Naive B cell (primary cell): ENCODE data around the gene ACTR1A. TPM values are rescaled to one million over a fixed set of nuclear protein-coding genes. Genes with fewer than 3 reads are reported as not detected.
A peak's percentile ranks its signal among the peaks of the same experiment; 100 is the strongest.
"Not testable (repeated sequence)": the region's sequence is repeated elsewhere in the genome, so short reads cannot be mapped to it uniquely, and the experiment has no call there.

Experiments
- ATAC-seq, 2 donors: fragments of 150-1000 bp; cut with Tn5 transposase; 2 replicates each; pipeline ENCODE4 v1.10.0; 2021; ENCODE audit warnings: low read depth in 2 of 2, mild to moderate bottlenecking in 2 of 2, moderate library complexity in 2 of 2
- DNase-seq: peaks from one replicate; pipeline ENCODE4 v3.0.0; 2022
- H3K27ac Mint-ChIP-seq, 6 donors: one replicate each; pipeline ENCODE4 v1.8.0; 2020 to 2022; ENCODE audit warnings: mild to moderate bottlenecking in 6 of 6, mixed read lengths in 6 of 6, moderate library complexity in 5 of 6, inconsistent platforms in 2 of 6
- H3K27me3 Mint-ChIP-seq, 3 donors: one replicate each; pipeline ENCODE4 v1.8.0; 2021 to 2022; ENCODE audit warnings: mixed read lengths in 3 of 3, mild to moderate bottlenecking in 1 of 3
- H3K36me3 Mint-ChIP-seq, 2 donors: one replicate each; pipeline ENCODE4 v1.8.0; 2020 to 2022; ENCODE audit warnings: mixed read lengths in 2 of 2, inconsistent platforms in 1 of 2, mild to moderate bottlenecking in 1 of 2
- H3K4me1 Mint-ChIP-seq, 3 donors: one replicate each; pipeline ENCODE4 v1.8.0; 2020 to 2022; ENCODE audit warnings: mixed read lengths in 3 of 3, inconsistent platforms in 1 of 3, mild to moderate bottlenecking in 1 of 3, moderate library complexity in 1 of 3
- H3K4me3 Mint-ChIP-seq, 8 donors: one replicate each; pipeline ENCODE4 v1.8.0; 2020 to 2022; ENCODE audit warnings: mild to moderate bottlenecking in 8 of 8, mixed read lengths in 8 of 8, moderate library complexity in 8 of 8, inconsistent platforms in 2 of 8
- H3K9me3 Mint-ChIP-seq, 7 donors: one replicate each; pipeline ENCODE4 v1.8.0; 2020 to 2022; ENCODE audit warnings: mixed read lengths in 7 of 7, mild to moderate bottlenecking in 5 of 7, inconsistent platforms in 2 of 7, moderate library complexity in 1 of 7
- polyA plus RNA-seq, 6 donors: library from polyadenylated mRNA; unstranded; fragments of 300-500 nt; fragmentation: Illumina TruSeq; gene quantifications; one replicate each; pipeline ENCODE4 v1.2.3, GENCODE V29; 2021; ENCODE audit warnings: low read depth in 6 of 6

The ACTR1A gene
- polyA plus RNA-seq, 6 donors from 2014 or later, result 41.8 to 66.6 (median 45.1) TPM

GRCh38 chr10:102467318-102467717 lies 35.2 kb downstream of the ACTR1A start:
- Mint-ChIP-seq H3K4me3 (no peak overlapping the region), H3K27ac (no peak overlapping the region), H3K36me3 (no peaks in the 10 kb centered on the region), H3K27me3 (peaks cover 0 to 10% (median 0%) of the 10 kb centered on the region in 3 donors), H3K9me3 (no peaks in the 10 kb centered on the region), H3K4me1 (peaks cover 6 to 16% (median 9%) of the 10 kb centered on the region in 3 donors)
- ATAC-seq (no peak), DNase-seq (no peak)

DNA sequence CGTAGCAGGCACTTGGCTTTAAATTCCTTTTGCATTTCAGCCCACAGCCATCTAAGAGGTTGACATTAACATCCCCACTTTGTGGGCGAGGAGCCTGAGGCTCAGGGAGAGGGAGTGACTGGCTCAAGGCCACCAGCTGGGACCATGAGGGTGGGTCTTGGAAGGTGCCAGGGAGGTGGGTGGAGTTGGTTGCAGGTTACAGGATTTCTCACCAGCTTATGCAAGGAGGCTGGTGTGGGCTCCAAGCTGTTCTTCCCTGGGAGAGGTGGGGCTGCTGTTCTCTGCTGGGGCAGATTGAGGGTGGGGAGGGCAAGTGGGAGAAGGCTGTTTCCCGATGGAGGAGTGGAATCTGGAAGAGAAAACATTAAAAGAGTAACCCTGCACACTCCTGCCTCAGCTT lies 37.0 kb downstream of the ACTR1A start:
- H3K27ac Mint-ChIP-seq, result no peak overlapping the region
- H3K27me3 Mint-ChIP-seq, result peaks cover 0 to 10% (median 0%) of the 10 kb centered on the region in 3 donors
- H3K9me3 Mint-ChIP-seq, result no peaks in the 10 kb centered on the region
- H3K4me3 Mint-ChIP-seq, result no peak overlapping the region
- ATAC-seq (no peak), DNase-seq (no peak)
- H3K36me3 Mint-ChIP-seq, result no peaks in the 10 kb centered on the region
- peaks cover 19 to 34% (median 27%) of the 10 kb centered on the region in 3 donors for H3K4me1 Mint-ChIP-seq

GRCh38 chr10:102463983-102464382 lies 38.5 kb downstream of the ACTR1A start:
- H3K9me3 Mint-ChIP-seq, result no peaks in the 10 kb centered on the region
- H3K4me1 Mint-ChIP-seq, result peaks cover 23 to 34% (median 28%) of the 10 kb centered on the region in 3 donors
- H3K36me3 Mint-ChIP-seq, result no peaks in the 10 kb centered on the region
- H3K27me3 Mint-ChIP-seq, result peaks cover 0 to 10% (median 0%) of the 10 kb centered on the region in 3 donors
- DNase-seq, result no peak
- no peak for ATAC-seq
- no peak overlapping the region for H3K27ac Mint-ChIP-seq
- peak overlapping the region in 1 of 8 donors; percentile 21 for H3K4me3 Mint-ChIP-seq

GRCh38 chr10:102462512-102463054 lies 39.9 kb downstream of the ACTR1A start:
- no peak for DNase-seq
- ATAC-seq, result no peak
- peak overlapping the region; percentile 6 to 95 (median 83) for H3K4me3 Mint-ChIP-seq
- H3K27me3 Mint-ChIP-seq, result peaks cover 0 to 10% (median 0%) of the 10 kb centered on the region in 3 donors
- peaks cover 28 to 36% (median 28%) of the 10 kb centered on the region in 3 donors for H3K4me1 Mint-ChIP-seq
- H3K27ac Mint-ChIP-seq, result no peak overlapping the region
- no peaks in the 10 kb centered on the region for H3K36me3 Mint-ChIP-seq
- peaks cover 0 to 1% (median 0%) of the 10 kb centered on the region in 7 donors for H3K9me3 Mint-ChIP-seq

- Mint-ChIP-seq H3K27me3 (peaks cover 0 to 10% (median 0%) of the 10 kb centered on the region in 3 donors), H3K4me1 (peaks cover 28 to 39% (median 31%) of the 10 kb centered on the region in 3 donors), H3K27ac (peak overlapping the region; percentile 76 to 98 (median 92)), H3K36me3 (no peaks in the 10 kb centered on the region), H3K4me3 (peak overlapping the region; percentile 87 to 95 (median 94)), H3K9me3 (peaks cover 0 to 1% (median 0%) of the 10 kb centered on the region in 7 donors)
- ATAC-seq, result peak; percentile 98 to 99
- DNase-seq, result peak; percentile 89
Observed at GRCh38 chr10:102461187-102462054, 41.1 kb downstream of the ACTR1A start.

- H3K36me3 Mint-ChIP-seq, result no peaks in the 10 kb centered on the region
- ATAC-seq, result peak; percentile 2 to 3
- DNase-seq, result no peak
- H3K27ac Mint-ChIP-seq, result peak overlapping the region in 2 of 6 donors; percentile 89 to 95
- H3K27me3 Mint-ChIP-seq, result peaks cover 0 to 10% (median 0%) of the 10 kb centered on the region in 3 donors
- peak overlapping the region; percentile 87 to 95 (median 94) for H3K4me3 Mint-ChIP-seq
- H3K4me1 Mint-ChIP-seq, result peaks cover 28 to 39% (median 31%) of the 10 kb centered on the region in 3 donors
- H3K9me3 Mint-ChIP-seq, result peaks cover 0 to 1% (median 0%) of the 10 kb centered on the region in 7 donors
Observed at GRCh38 chr10:102460836-102461186, 41.7 kb downstream of the ACTR1A start.

GRCh38 chr10:102458656-102459055 lies 43.9 kb downstream of the ACTR1A start:
- peak overlapping the region in 1 of 8 donors; percentile 33 for H3K4me3 Mint-ChIP-seq
- ATAC-seq (no peak), DNase-seq (no peak)
- peaks cover 27 to 36% (median 31%) of the 10 kb centered on the region in 3 donors for H3K4me1 Mint-ChIP-seq
- peaks cover 0 to 1% (median 0%) of the 10 kb centered on the region in 7 donors for H3K9me3 Mint-ChIP-seq
- H3K27ac Mint-ChIP-seq, result peak overlapping the region in 1 of 6 donors; percentile 22
- H3K36me3 Mint-ChIP-seq, result no peaks in the 10 kb centered on the region
- peaks cover 0 to 6% (median 0%) of the 10 kb centered on the region in 3 donors for H3K27me3 Mint-ChIP-seq

DNA sequence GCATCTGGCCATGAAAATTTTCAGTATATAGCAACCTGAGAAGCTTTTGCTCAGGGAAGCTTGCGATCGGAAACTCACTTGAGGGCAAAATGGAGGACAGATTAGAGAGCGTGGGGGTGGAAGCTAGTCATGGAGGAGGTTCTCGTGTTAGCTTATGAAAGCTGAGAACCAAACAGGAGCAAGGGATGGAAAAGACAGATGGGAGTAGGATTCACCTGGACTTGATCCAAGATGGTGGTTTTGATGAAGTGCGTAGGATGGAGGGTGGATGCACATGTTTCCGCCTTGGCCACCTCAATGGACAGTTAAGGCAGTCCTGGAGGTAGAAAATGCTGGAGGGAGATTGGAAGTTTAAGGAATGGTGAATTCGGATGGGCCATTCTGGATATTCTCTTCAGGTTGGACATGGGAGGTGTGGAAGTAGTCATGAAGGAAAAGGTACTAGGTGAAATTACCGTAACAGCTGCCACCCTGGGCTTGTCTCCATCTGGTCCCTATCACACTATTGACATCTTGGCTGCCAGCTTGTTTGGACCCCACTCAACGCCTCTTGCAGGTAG lies 44.8 kb downstream of the ACTR1A start:
- no peak for DNase-seq
- Mint-ChIP-seq H3K4me3 (peak overlapping the region in 1 of 8 donors; percentile 73), H3K36me3 (no peaks in the 10 kb centered on the region), H3K4me1 (peaks cover 27 to 34% (median 31%) of the 10 kb centered on the region in 3 donors), H3K27ac (peak overlapping the region in 3 of 6 donors; percentile 41 to 74 (median 42)), H3K27me3 (no peaks in the 10 kb centered on the region), H3K9me3 (peaks cover 0 to 1% (median 0%) of the 10 kb centered on the region in 7 donors)
- no peak for ATAC-seq

GRCh38 chr10:102455893-102456471 lies 46.5 kb downstream of the ACTR1A start:
- DNase-seq, result no peak
- Mint-ChIP-seq H3K4me3 (no peak overlapping the region), H3K27ac (peak overlapping the region in 2 of 6 donors; percentile 58 to 84), H3K27me3 (no peaks in the 10 kb centered on the region), H3K4me1 (peaks cover 22 to 29% (median 24%) of the 10 kb centered on the region in 3 donors), H3K36me3 (no peaks in the 10 kb centered on the region), H3K9me3 (peaks cover 0 to 1% (median 0%) of the 10 kb centered on the region in 7 donors)
- ATAC-seq, result no peak

GRCh38 chr10:102454662-102455487 lies 47.6 kb downstream of the ACTR1A start:
- peaks cover 17 to 25% (median 20%) of the 10 kb centered on the region in 3 donors for H3K4me1 Mint-ChIP-seq
- H3K27ac Mint-ChIP-seq, result peak overlapping the region in 2 of 6 donors; percentile 59 to 70
- H3K4me3 Mint-ChIP-seq, result peak overlapping the region in 1 of 8 donors; percentile 50
- not testable (repeated sequence) for H3K27me3 Mint-ChIP-seq, H3K9me3 Mint-ChIP-seq, H3K36me3 Mint-ChIP-seq, DNase-seq, ATAC-seq

DNA sequence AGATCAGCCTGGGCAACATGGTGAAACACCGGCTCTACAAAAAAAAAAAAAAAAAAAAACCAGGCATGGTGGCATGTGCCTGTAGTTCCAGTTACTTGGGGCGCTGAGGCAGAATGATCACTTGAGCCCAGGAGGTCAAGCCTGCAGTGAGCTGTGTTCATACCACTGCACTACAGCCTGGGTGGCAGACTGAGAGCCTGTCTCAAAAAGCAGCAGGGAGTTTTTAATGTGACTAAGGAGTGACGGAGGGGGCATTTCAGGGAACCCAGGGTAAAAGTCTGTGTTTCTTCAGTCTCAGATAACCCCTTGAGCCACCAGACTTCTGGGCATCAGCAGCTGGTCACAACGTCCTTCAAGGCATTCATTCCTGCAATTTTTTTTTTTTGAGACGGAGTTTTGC lies 49.0 kb downstream of the ACTR1A start:
- no peak for ATAC-seq

GRCh38 chr10:102452672-102453340 lies 49.7 kb downstream of the ACTR1A start:
- Mint-ChIP-seq H3K4me3 (peak overlapping the region; percentile 29 to 96 (median 60)), H3K27me3 (no peaks in the 10 kb centered on the region)
- no peak for ATAC-seq

More for the DNA sequence above, 49.0 kb downstream of the ACTR1A start:
- H3K4me1 Mint-ChIP-seq, result peaks cover 26 to 27% (median 27%) of the 10 kb centered on the region in 3 donors
- no peaks in the 10 kb centered on the region for H3K36me3 Mint-ChIP-seq
- DNase-seq, result no peak
- H3K9me3 Mint-ChIP-seq, result peaks cover 0 to 1% (median 0%) of the 10 kb centered on the region in 7 donors
- no peaks in the 10 kb centered on the region for H3K27me3 Mint-ChIP-seq
- peak overlapping the region in 1 of 6 donors; percentile 41 for H3K27ac Mint-ChIP-seq
- peak overlapping the region in 2 of 8 donors; percentile 54 to 59 for H3K4me3 Mint-ChIP-seq

More at GRCh38 chr10:102452672-102453340, 49.7 kb downstream of the ACTR1A start:
- Mint-ChIP-seq H3K4me1 (peaks cover 24 to 27% (median 26%) of the 10 kb centered on the region in 3 donors), H3K27ac (peak overlapping the region in 2 of 6 donors; percentile 41 to 42), H3K9me3 (no peaks in the 10 kb centered on the region), H3K36me3 (no peaks in the 10 kb centered on the region)
- DNase-seq, result no peak
